GM12878 (cell line): ENCODE results near the gene CARD11. TPM values are rescaled to one million over a fixed set of nuclear protein-coding genes. Genes with fewer than 3 reads are reported as not detected.

ENCODE experiments used
- ATAC-seq: fragments of 200-7000 bp; cut with Tn5 transposase; 3 replicates; pipeline ENCODE4 v1.9.1; 2020; ENCODE audit warnings: mild to moderate bottlenecking, moderate library complexity
- BruUV-seq: library from RNA; stranded (reverse); fragments of 400-500 nt; replicated peaks from 2 replicates; lab custom pipeline; 2021; lab: Mats Ljungman, UMichigan
- CTCF ChIA-PET: fragments of 300-600 bp; sonication (Branson Sonifier 250); formaldehyde crosslinking; extraction: SDS; loops from one replicate; lab custom pipeline; 2021; ENCODE audit warnings: inconsistent platforms; lab: Yijun Ruan, JAX
- POLR2A ChIA-PET: fragments of 350-600 bp; formaldehyde crosslinking; extraction: SDS; loops from one replicate; lab custom pipeline; 2021; ENCODE audit warnings: inconsistent platforms; lab: Charles Lee
- RAD21 ChIA-PET: fragments of 300-600 bp; sonication (Branson Sonifier 250); formaldehyde crosslinking; loops from one replicate; lab custom pipeline; 2023; ENCODE audit warnings: antibody characterized with exemption; ENCODE audit not compliant: unreplicated experiment; lab: Charles Lee
- SMC1A ChIA-PET: fragments of 300-600 bp; sonication (Branson Sonifier 250); formaldehyde crosslinking; loops from one replicate; lab custom pipeline; 2023; ENCODE audit not compliant: unreplicated experiment, uncharacterized antibody; lab: Charles Lee
- DNase-seq: peaks from one replicate; pipeline ENCODE4 v3.0.0-alpha.2; 2011; ENCODE audit warnings: low read depth, low spot score
- FAIRE-seq: peaks from 3 replicates; lab custom pipeline; 2011; peaks lifted over from hg19 to GRCh38; lab: Jason Lieb, UNC
- H2AFZ ChIP-seq: 2 replicates; pipeline ENCODE4 v1.6.0; 2011; ENCODE audit warnings: low read depth, low read length, control low read depth; ENCODE audit not compliant: control insufficient read depth
- H3K27ac ChIP-seq: 2 replicates; pipeline ENCODE4 v1.5.1; 2011; ENCODE audit warnings: control low read depth; ENCODE audit not compliant: control insufficient read depth, insufficient read depth
- H3K27me3 ChIP-seq, 2 experiments: replicated peaks in 1 of 2; 2 replicates each; pipeline versions ENCODE4 v1.6.0 to v1.6.1; 2011; ENCODE audit warnings: low read length in 1 of 2; ENCODE audit not compliant: control insufficient read depth in 2 of 2, insufficient read depth in 2 of 2
- H3K36me3 ChIP-seq, 2 experiments: 2 replicates each; pipeline ENCODE4 v1.5.1; 2011; ENCODE audit warnings: low read length in 1 of 2; ENCODE audit not compliant: control insufficient read depth in 2 of 2, insufficient read depth in 2 of 2
- H3K4me1 ChIP-seq: 2 replicates; pipeline ENCODE4 v1.6.1; 2011; ENCODE audit warnings: mild to moderate bottlenecking, low read length, moderate library complexity, mixed read lengths; ENCODE audit not compliant: control insufficient read depth, insufficient read depth
- H3K4me2 ChIP-seq: 2 replicates; pipeline ENCODE4 v1.6.0; 2011; ENCODE audit warnings: control low read depth; ENCODE audit not compliant: control insufficient read depth, insufficient read depth
- H3K4me3 ChIP-seq: fragments of 200-600 bp; sonication (generic); 2 replicates; pipeline ENCODE4 v1.5.1; 2016
- H3K79me2 ChIP-seq: 2 replicates; pipeline ENCODE4 v1.6.0; 2011; ENCODE audit warnings: low read length; ENCODE audit not compliant: control insufficient read depth, insufficient read depth
- H3K9ac ChIP-seq: 2 replicates; pipeline ENCODE4 v1.8.0; 2011; ENCODE audit warnings: low read length, control low read depth, mixed read lengths; ENCODE audit not compliant: control insufficient read depth, insufficient read depth
- H3K9me3 ChIP-seq: replicated peaks from 3 replicates; pipeline ENCODE4 v1.5.1; 2011; ENCODE audit warnings: mild to moderate bottlenecking, low read length; ENCODE audit not compliant: control insufficient read depth, insufficient read depth
- H4K20me1 ChIP-seq: 2 replicates; pipeline ENCODE4 v1.6.0; 2011; ENCODE audit not compliant: control insufficient read depth, insufficient read depth
- CTCF ChIP-seq, 3 experiments: IDR thresholded peaks in 2 of 3; conservative IDR thresholded peaks in 1 of 3; 2 replicates each; pipeline ENCODE4 v1.5.1; 2011; ENCODE audit warnings: low read depth in 3 of 3, low read length in 3 of 3, mild to moderate bottlenecking in 3 of 3, control low read depth in 2 of 3, moderate library complexity in 2 of 3, inconsistent platforms in 1 of 3, mixed read lengths in 1 of 3; ENCODE audit not compliant: control insufficient read depth in 2 of 3, insufficient read depth in 1 of 3; ENCODE audit errors: extremely low read depth in 1 of 3
- E2F8 ChIP-seq: fragments of 450-650 bp; IDR thresholded peaks from 2 replicates; pipeline ENCODE4 v1.6.1; 2018; ENCODE audit warnings: mild to moderate bottlenecking, low read depth, moderate library complexity; ENCODE audit not compliant: partially characterized antibody
- MAX ChIP-seq: IDR thresholded peaks from 2 replicates; pipeline ENCODE4 v1.6.1; 2012; ENCODE audit warnings: low read depth, low read length, improper control_type of control experiment
- NFXL1 ChIP-seq: fragments of 450-650 bp; IDR thresholded peaks from 2 replicates; pipeline ENCODE4 v1.6.1; 2017; ENCODE audit warnings: antibody characterized with exemption, mild to moderate bottlenecking, borderline replicate concordance
- NR2C1 ChIP-seq: fragments of 450-650 bp; IDR thresholded peaks from 2 replicates; pipeline ENCODE4 v1.6.1; 2017; ENCODE audit warnings: antibody characterized with exemption, mild to moderate bottlenecking, moderate library complexity
- POLR2AphosphoS2 ChIP-seq: IDR thresholded peaks from 2 replicates; pipeline ENCODE4 v1.6.1; 2011; ENCODE audit warnings: low read depth, mild to moderate bottlenecking, low read length, improper control_type of control experiment, moderate library complexity
- ZNF274 ChIP-seq: IDR thresholded peaks from one replicate; pipeline ENCODE4 v1.8.0; 2011; ENCODE audit not compliant: insufficient read length, insufficient read depth
- ZNF384 ChIP-seq: IDR thresholded peaks from 2 replicates; pipeline ENCODE4 v1.6.1; 2012; ENCODE audit warnings: low read depth, mild to moderate bottlenecking, low read length, improper control_type of control experiment, borderline replicate concordance
- WGBS: methylation state at CpG from one replicate; pipeline ENCODE4 v1.1.6; 2016; ENCODE audit warnings: low lambda C conversion rate; ENCODE audit not compliant: insufficient replicate concordance, insufficient coverage; ENCODE audit errors: missing lambda C conversion rate; 5-methylcytosine and 5-hydroxymethylcytosine counted together
- in situ Hi-C: fragments of 300-500 bp; cut with MboI; formaldehyde crosslinking; loops from 9 replicates; pipeline ENCODE4 v1.14.3; 2018; ENCODE audit warnings: mixed read lengths
- intact Hi-C: fragments of 100-400 bp; cut with micrococcal nuclease; formaldehyde crosslinking; loops from one replicate; pipeline ENCODE4 v1.14.2; 2022; ENCODE audit not compliant: unreplicated experiment
- polyA plus RNA-seq, 11 experiments: library from polyadenylated mRNA; depleted of rRNA in 4 of 11; unstranded in 6 of 11; stranded (reverse) in 5 of 11; fragments of >200 nt; fragmentation: Nextera tagmentation in 4 of 11; fragmentation: Illumina TruSeq in 1 of 11; extraction: Ambion mirVana in 4 of 11; extraction: Trizol in 1 of 11; gene quantifications; 1 replicate in 1 of 11; 2 replicates in 10 of 11; pipeline versions ENCODE4 v1.2.1 to v1.2.3, GENCODE V29; 2011 to 2016; ENCODE audit warnings: inconsistent platforms in 2 of 11, missing spikeins in 2 of 11, low read depth in 1 of 11
- total RNA-seq, 4 experiments: library from RNA; depleted of rRNA in 3 of 4; stranded (reverse); fragments of >200 nt in 3 of 4; fragmentation: Illumina TruSeq in 1 of 4; extraction: Trizol in 1 of 4; gene quantifications; 2 replicates each; pipeline versions ENCODE4 v1.2.1 to v1.2.3, GENCODE V29; 2013 to 2021

The CARD11 gene
- total and polyA plus RNA-seq, 10 of the 15 experiments (the other 5 are each of a cell fraction or from before 2014, with no cell fraction given): 0.27 to 72.0 (median 28.4) TPM

DNA sequence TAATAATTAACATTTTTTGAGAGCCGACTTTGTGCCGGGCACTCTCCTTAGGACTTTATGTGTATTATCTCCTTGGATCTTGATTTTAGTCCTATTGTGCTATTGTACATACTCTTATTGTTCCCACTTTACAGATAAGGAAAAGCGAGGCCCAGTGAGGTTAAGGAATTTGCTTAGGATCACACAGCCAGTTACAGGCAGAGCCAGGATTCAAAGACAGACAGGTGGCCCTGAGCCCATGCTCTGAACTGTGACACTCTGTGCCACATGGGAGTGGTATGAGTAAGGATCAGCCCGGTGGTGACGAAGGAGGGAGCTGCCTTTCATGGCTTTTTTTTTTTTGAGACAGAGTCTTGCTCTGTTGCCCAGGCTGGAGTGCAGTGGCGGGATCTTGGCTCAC lies 183.7 kb downstream of the CARD11 start:
- Histone ChIP-seq H3K9me3 (no peaks in the 10 kb centered on the region), H3K4me1 (peaks cover 21% of the 10 kb centered on the region), H3K79me2 (no peaks in the 10 kb centered on the region), H3K27ac (no peak overlapping the region), H4K20me1 (no peaks in the 10 kb centered on the region)
- FAIRE-seq (no peak), ATAC-seq (no peak)
- POLR2A ChIA-PET: no interaction called here
- no TSS peak for BruUV-seq
- TF ChIP-seq MAX (no peak), NR2C1 (no peak)
- TF ChIP-seq, all 136 proteins: peak for 0
- ChIA-PET RAD21 (no interaction called here), SMC1A (no interaction called here), CTCF (no interaction called here)
- in situ Hi-C loops (loop anchor here (10.0 kb wide), 1 partner anchor 1035 kb away; no protein-coding TSS in a partner anchor), intact Hi-C loops (no loop called here)
- H3K9ac ChIP-seq: no peak overlapping the region
- H3K36me3 ChIP-seq: no peaks in the 10 kb centered on the region
- no peak for DNase-seq
- no peak overlapping the region for H3K4me2 ChIP-seq
- WGBS: 55% methylated on average over 6 of the region's 6 CpGs
- H3K4me3 ChIP-seq: no peak overlapping the region
- H3K27me3 ChIP-seq: no peaks in the 10 kb centered on the region
- no peak overlapping the region for H2AFZ ChIP-seq

GRCh38 chr7:2858621-2859020 lies 185.0 kb downstream of the CARD11 start:
- no peaks in the 10 kb centered on the region for H3K9me3 ChIP-seq
- ChIA-PET RAD21 (interaction anchor here (0.9 kb wide), 1 partner anchor 187 kb away, joined by 3 read pairs; no protein-coding TSS in a partner anchor), SMC1A (no interaction called here), POLR2A (no interaction called here), CTCF (no interaction called here)
- no peaks in the 10 kb centered on the region for H3K79me2 ChIP-seq
- no TSS peak for BruUV-seq
- H3K4me3 ChIP-seq: no peak overlapping the region
- H3K36me3 ChIP-seq: no peaks in the 10 kb centered on the region
- intact Hi-C loops (no loop called here), in situ Hi-C loops (no loop called here)
- H4K20me1 ChIP-seq: no peaks in the 10 kb centered on the region
- H3K9ac ChIP-seq: no peak overlapping the region
- 33% methylated on average over 5 of the region's 5 CpGs for WGBS
- H3K27me3 ChIP-seq: no peaks in the 10 kb centered on the region
- H3K27ac ChIP-seq: no peak overlapping the region
- DNase-seq: no peak
- H3K4me1 ChIP-seq: peaks cover 8% of the 10 kb centered on the region
- H2AFZ ChIP-seq: no peak overlapping the region
- H3K4me2 ChIP-seq: no peak overlapping the region
- FAIRE-seq: no peak
- ATAC-seq: no peak
- TF ChIP-seq POLR2AphosphoS2: no peak
- no peak for TF ChIP-seq ZNF274
- TF ChIP-seq CTCF (IDR thresholded peaks at IDR 0.05 in 2 of 3, conservative IDR thresholded peaks at IDR 0.05 in 1 of 3; ENCODE audit: control insufficient read depth in 2 of 3, extremely low read depth in 1 of 3, insufficient read depth in 1 of 3, low read depth in 3 of 3, low read length in 3 of 3): no peak
- no peak for TF ChIP-seq ZNF384
- TF ChIP-seq NFXL1: no peak
- no peak for TF ChIP-seq E2F8
